Muscle layer of colon (tissue), 2 donors: ENCODE measurements around the gene MSH2.
"Not testable (repeated sequence)": the region's sequence is repeated elsewhere in the genome, so short reads cannot be mapped to it uniquely, and the experiment has no call there.

Experiments used
- H3K27ac ChIP-seq: one replicate; pipeline ENCODE4 v1.7.0; 2013; ENCODE audit warnings: low read depth, mild to moderate bottlenecking, low read length, moderate library complexity
- H3K27me3 ChIP-seq, 2 donors: one replicate each; pipeline ENCODE4 v1.7.0; 2013; ENCODE audit warnings: low read length in 2 of 2, mild to moderate bottlenecking in 2 of 2; ENCODE audit not compliant: insufficient read depth in 2 of 2, control insufficient read depth in 1 of 2
- H3K36me3 ChIP-seq: one replicate; pipeline ENCODE4 v1.7.0; 2013; ENCODE audit warnings: mild to moderate bottlenecking, low read length; ENCODE audit not compliant: insufficient read depth
- H3K4me1 ChIP-seq: one replicate; pipeline ENCODE4 v1.7.0; 2013; ENCODE audit warnings: mild to moderate bottlenecking, low read length; ENCODE audit not compliant: insufficient read depth
- H3K4me3 ChIP-seq, 2 donors: one replicate each; pipeline ENCODE4 v1.7.0; 2013; ENCODE audit warnings: low read length in 2 of 2, low read depth in 1 of 2, mild to moderate bottlenecking in 1 of 2, moderate library complexity in 1 of 2
- H3K9ac ChIP-seq: one replicate; pipeline ENCODE4 v1.7.0; 2013; ENCODE audit warnings: low read length
- H3K9me3 ChIP-seq: one replicate; pipeline ENCODE4 v1.7.0; 2013; ENCODE audit warnings: mild to moderate bottlenecking, low read length
- donor health status: abdominal sarcoma.
- donor health status: Adenocarcinoma of cecum.

The MSH2 gene

DNA sequence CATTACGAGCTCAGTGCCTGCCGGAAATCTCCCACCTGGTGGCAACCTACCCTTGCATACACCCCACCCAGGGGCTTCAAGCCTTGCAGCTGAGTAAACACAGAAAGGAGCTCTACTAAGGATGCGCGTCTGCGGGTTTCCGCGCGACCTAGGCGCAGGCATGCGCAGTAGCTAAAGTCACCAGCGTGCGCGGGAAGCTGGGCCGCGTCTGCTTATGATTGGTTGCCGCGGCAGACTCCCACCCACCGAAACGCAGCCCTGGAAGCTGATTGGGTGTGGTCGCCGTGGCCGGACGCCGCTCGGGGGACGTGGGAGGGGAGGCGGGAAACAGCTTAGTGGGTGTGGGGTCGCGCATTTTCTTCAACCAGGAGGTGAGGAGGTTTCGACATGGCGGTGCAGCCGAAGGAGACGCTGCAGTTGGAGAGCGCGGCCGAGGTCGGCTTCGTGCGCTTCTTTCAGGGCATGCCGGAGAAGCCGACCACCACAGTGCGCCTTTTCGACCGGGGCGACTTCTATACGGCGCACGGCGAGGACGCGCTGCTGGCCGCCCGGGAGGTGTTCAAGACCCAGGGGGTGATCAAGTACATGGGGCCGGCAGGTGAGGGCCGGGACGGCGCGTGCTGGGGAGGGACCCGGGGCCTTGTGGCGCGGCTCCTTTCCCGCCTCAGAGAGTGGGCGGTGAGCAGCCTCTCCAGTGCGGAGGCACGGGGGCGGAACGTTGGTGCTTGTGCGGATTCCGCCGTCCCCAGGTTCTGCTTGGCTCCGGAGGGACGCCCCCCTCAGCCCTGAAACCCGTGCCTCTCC, at the start of gene MSH2:
Gene MSH2 (plus strand): TSS at position 352 of the 804 bp plus-strand sequence. CDS start 36 bp downstream, at position 388.
- H3K4me3 ChIP-seq = peak within 1 kb of the TSS; percentile 77 to 98
- H3K9ac ChIP-seq = peak within 1 kb of the TSS; percentile 71
- peak within 1 kb of the TSS; percentile 8 for H3K27ac ChIP-seq
- H3K9me3 ChIP-seq = no peaks in the 10 kb centered on the region
- peaks cover 9% of the 10 kb centered on the region for H3K4me1 ChIP-seq
- H3K27me3 ChIP-seq = no peaks in the 10 kb centered on the region
- H3K36me3 ChIP-seq = no peaks in the 10 kb centered on the region

DNA sequence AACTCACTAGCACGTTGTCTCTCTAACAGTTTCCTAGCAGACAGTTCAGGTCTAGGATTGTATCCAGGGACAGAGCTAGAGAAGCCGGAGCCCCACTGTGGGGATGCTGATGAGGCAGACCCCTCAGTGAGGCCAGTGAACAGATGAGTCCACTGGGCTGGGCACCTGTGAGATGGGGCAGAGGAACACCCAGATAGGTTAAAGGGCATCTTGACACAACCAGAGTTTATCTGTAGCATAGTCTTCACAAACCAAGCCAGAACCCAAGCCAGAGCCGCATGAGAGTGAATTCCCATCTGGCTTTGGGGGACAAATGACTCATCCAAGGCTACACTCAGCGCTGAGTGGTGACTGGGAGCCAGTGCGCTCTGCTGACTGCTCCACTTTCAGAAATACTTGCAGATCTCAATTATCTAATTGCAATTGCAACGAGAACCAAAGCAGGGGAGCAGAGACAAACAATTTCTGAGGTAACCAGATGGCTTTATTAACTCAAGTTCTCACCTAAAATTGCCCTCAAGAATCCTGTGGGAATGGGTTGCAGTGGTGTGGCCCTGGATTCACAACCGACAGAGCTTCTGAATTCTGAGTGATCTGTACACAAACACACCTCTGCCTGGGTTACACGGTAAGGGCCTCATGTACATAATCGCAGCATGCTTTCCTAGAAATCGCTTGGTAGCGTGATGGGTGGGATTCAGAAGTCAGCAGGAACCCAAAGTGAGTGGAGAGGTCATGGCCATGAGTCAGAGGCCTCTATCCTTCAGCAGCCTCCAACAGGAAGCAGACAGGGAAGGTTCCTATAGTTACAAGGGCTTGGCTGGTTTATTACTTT, 48.7 kb upstream of the MSH2 start:
- peaks cover 10% of the 10 kb centered on the region for H3K4me1 ChIP-seq
- no peak overlapping the region for H3K27ac ChIP-seq
- no peaks in the 10 kb centered on the region for H3K36me3 ChIP-seq
- H3K27me3 ChIP-seq = no peaks in the 10 kb centered on the region
- no peak overlapping the region for H3K4me3 ChIP-seq
- no peaks in the 10 kb centered on the region for H3K9me3 ChIP-seq
- no peak overlapping the region for H3K9ac ChIP-seq

DNA sequence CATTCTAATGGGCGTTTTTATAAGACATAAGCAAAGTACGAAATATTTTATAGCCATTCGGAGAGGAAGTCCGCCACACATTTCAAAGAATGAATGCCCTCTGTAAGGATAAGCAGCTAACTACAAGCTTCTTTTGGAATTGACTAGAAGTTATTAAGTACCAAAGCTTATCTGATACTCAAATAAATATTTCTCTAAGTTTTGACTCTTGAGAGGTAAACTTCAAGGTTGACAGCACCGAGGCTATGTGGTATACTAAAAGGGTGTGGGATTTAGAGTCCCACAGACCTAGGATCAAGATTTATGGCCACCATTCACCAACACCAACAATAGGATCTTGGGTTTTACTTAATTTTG, 48.1 kb upstream of the MSH2 start:
- Histone ChIP-seq H3K27ac (no peak overlapping the region), H3K9ac (no peak overlapping the region), H3K9me3 (no peaks in the 10 kb centered on the region), H3K4me3 (no peak overlapping the region), H3K27me3 (no peaks in the 10 kb centered on the region), H3K4me1 (peaks cover 10% of the 10 kb centered on the region), H3K36me3 (no peaks in the 10 kb centered on the region)

- no peaks in the 10 kb centered on the region for H3K9me3 ChIP-seq
- peaks cover 10% of the 10 kb centered on the region for H3K4me1 ChIP-seq
- no peaks in the 10 kb centered on the region for H3K27me3 ChIP-seq
- no peaks in the 10 kb centered on the region for H3K36me3 ChIP-seq
- no peak overlapping the region for H3K27ac ChIP-seq
- peak overlapping the region in 1 of 2 donors; percentile 19 for H3K4me3 ChIP-seq
- H3K9ac ChIP-seq = no peak overlapping the region
Observed at GRCh38 chr2:47357483-47357882, 45.5 kb upstream of the MSH2 start.

DNA sequence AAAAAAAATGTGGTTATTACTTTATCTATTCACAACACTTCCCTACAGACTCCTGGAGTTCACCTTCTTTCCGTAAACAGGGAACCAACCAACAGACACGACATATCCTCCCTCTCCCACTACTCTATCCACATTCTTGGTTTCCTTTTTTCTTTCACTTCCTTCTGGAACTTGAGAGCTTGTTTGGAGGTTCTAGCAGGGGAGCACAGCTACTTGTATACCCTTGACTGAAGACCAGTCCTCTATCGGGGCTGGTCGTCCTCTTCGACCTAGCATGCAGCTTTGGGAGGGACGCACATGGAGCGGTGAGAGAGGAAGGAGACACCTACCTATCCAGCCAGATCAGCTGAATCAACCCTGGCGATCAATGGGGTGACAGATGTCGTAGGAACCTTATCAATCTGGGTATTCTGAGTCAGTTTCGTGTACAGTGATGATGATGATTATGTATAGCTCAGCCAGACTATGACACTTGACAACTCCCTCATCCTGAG, 43.5 kb upstream of the MSH2 start:
- Histone ChIP-seq H3K4me3 (no peak overlapping the region), H3K9ac (no peak overlapping the region), H3K4me1 (peaks cover 10% of the 10 kb centered on the region), H3K27me3 (no peaks in the 10 kb centered on the region), H3K36me3 (no peaks in the 10 kb centered on the region), H3K27ac (no peak overlapping the region), H3K9me3 (no peaks in the 10 kb centered on the region)

DNA sequence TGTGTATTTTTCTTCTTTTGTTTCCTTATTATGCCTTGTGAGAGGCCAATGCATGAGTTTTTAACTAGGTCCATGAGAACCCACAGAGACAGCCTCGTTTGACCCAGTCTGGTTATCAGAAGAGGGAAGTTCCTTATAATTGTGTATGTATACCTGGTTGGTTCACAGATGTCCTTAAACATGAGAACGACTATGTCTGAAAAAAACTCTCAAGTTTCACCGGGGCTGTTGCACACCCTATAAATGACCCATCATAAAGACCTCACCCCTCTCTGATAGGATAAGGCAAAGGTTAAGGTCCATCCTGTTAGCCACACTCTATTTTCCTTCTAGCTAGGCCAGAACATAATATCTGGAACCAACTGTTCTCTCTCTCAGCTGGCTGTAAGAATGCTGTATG, 42.7 kb upstream of the MSH2 start:
- Histone ChIP-seq H3K9ac (no peak overlapping the region), H3K9me3 (no peaks in the 10 kb centered on the region), H3K4me3 (no peak overlapping the region), H3K36me3 (no peaks in the 10 kb centered on the region), H3K27me3 (no peaks in the 10 kb centered on the region), H3K27ac (no peak overlapping the region), H3K4me1 (peaks cover 10% of the 10 kb centered on the region)

GRCh38 chr2:47360927-47361326, 42.0 kb upstream of the MSH2 start:
- Histone ChIP-seq H3K9me3 (no peaks in the 10 kb centered on the region), H3K4me1 (peaks cover 10% of the 10 kb centered on the region), H3K27me3 (no peaks in the 10 kb centered on the region), H3K4me3 (no peak overlapping the region), H3K36me3 (no peaks in the 10 kb centered on the region), H3K27ac (no peak overlapping the region), H3K9ac (no peak overlapping the region)

DNA sequence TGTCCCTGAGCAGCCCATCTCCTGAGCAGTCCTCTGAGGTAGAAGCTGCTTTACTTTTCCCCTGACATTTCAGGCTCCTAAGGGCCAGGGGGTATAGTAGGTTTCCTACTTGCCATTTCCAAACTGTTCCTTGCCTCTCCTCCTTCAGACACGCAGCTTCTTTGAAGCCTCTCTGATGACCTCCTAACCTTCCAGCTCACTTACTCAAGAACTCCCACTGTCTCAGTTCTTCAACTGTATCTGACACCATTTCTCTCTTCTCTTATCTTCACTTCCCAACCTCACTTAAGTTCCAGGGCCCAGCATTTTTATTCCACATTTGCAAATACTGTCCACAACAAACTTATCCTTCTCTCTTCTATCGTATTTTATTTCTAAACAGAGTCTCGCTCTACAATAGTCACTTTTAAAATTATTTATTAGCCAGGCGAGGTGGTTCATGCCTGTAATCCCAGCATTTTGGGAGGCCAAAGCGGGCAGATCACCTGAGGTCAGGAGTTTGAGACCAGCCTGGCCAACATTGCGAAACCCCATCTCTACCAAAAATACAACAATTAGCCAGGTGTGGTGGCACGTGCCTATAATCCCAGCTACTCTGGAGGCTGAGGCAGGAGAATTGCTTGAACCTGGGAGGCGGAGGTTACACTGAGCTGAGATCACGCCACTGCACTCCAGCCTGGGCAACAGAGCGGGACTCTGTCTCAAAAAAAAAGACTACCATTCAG, 41.3 kb upstream of the MSH2 start:
- not testable (repeated sequence) for H3K36me3 ChIP-seq, H3K27ac ChIP-seq, H3K27me3 ChIP-seq, H3K4me1 ChIP-seq, H3K9ac ChIP-seq, H3K9me3 ChIP-seq, H3K4me3 ChIP-seq

DNA sequence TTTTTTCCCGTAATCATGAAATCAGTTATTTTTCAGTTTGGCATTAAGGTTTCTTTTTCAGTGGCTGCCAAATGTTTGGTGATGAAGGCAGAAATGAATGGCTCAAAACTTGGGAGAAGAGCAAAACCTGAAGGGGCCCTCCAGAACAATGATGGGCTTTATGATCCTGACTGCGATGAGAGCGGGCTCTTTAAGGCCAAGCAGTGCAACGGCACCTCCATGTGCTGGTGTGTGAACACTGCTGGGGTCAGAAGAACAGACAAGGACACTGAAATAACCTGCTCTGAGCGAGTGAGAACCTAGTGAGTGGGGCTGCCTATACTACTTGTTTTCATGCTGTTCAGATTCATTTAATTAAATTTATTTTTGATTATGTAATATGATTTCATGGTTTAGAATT, 29.2 kb upstream of the MSH2 start:
- Histone ChIP-seq H3K36me3 (no peaks in the 10 kb centered on the region), H3K9ac (no peak overlapping the region), H3K4me1 (no peaks in the 10 kb centered on the region), H3K27ac (no peak overlapping the region), H3K27me3 (peaks cover 3 to 13% of the 10 kb centered on the region in 2 donors), H3K9me3 (no peaks in the 10 kb centered on the region), H3K4me3 (no peak overlapping the region)

DNA sequence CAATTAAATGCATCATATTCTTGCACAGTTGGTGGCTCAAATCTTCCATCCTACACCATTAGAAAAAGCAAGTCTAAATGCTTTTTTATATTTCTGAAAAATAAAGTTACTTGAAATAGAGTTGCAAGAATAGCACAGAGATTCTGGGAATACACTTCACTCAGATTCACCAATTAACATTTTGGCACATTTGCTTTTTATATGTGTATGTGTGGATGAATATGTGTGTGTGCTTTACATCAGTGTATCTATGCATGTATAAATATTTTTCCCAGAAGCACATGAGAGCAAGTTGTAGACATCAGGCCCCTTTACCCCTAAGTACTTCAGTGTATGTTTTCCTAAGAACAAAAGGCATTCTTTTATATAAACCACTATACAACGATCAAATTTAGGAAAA, 27.6 kb upstream of the MSH2 start:
- no peaks in the 10 kb centered on the region for H3K36me3 ChIP-seq
- H3K4me3 ChIP-seq = no peak overlapping the region
- no peak overlapping the region for H3K9ac ChIP-seq
- H3K9me3 ChIP-seq = no peaks in the 10 kb centered on the region
- no peaks in the 10 kb centered on the region for H3K4me1 ChIP-seq
- no peak overlapping the region for H3K27ac ChIP-seq
- no peaks in the 10 kb centered on the region for H3K27me3 ChIP-seq

GRCh38 chr2:47379384-47379783, 23.6 kb upstream of the MSH2 start:
- no peak overlapping the region for H3K9ac ChIP-seq
- no peaks in the 10 kb centered on the region for H3K4me1 ChIP-seq
- no peak overlapping the region for H3K4me3 ChIP-seq
- no peaks in the 10 kb centered on the region for H3K9me3 ChIP-seq
- H3K36me3 ChIP-seq = no peaks in the 10 kb centered on the region
- no peak overlapping the region for H3K27ac ChIP-seq
- no peaks in the 10 kb centered on the region for H3K27me3 ChIP-seq
